GM19193 (cell line): ENCODE results near the gene FCF1.
A peak's percentile ranks its signal among the peaks of the same experiment; 100 is the strongest.

Experiments
- POLR2A ChIP-seq: IDR thresholded peaks from 4 replicates; pipeline ENCODE4 v1.6.1; 2011; ENCODE audit not compliant: insufficient read depth, insufficient read length; ENCODE audit errors: extremely low read depth

FCF1 gene

GRCh38 chr14:74723134-74723533 is 10.2 kb downstream of the FCF1 start:
- TF ChIP-seq POLR2A: no peak

GRCh38 chr14:74732387-74732786 is 19.4 kb downstream of the FCF1 start:
- TF ChIP-seq POLR2A: no peak

GRCh38 chr14:74733221-74733620 is 20.3 kb downstream of the FCF1 start:
- no peak for TF ChIP-seq POLR2A

GRCh38 chr14:74735125-74735524 is 22.2 kb downstream of the FCF1 start:
- TF ChIP-seq POLR2A: no peak

- TF ChIP-seq POLR2A: no peak
Observed at GRCh38 chr14:74737753-74738325, 24.9 kb downstream of the FCF1 start.

- no peak for TF ChIP-seq POLR2A
Observed at GRCh38 chr14:74739293-74740030, 26.5 kb downstream of the FCF1 start.

- TF ChIP-seq POLR2A: no peak
Observed at GRCh38 chr14:74747237-74747636, 34.3 kb downstream of the FCF1 start.

DNA sequence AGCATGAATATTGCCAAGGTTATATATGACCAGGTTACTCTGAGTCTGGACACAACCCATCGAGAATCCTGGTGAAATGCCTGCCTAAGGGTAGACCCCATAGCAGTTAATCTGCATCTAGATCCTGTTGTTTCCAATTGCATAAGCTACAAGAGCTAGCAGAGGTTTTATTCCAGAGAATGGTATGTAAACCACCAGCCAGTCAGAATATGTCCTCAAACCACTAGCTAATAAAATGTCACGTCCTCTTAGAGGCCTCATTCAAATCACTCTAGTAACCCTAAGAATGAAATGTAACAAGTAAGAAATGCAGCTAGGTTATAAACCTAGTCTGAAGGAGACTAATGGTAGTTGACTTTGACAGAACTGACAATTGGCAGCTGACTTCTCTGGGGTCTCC is 41.2 kb downstream of the FCF1 start:
- TF ChIP-seq POLR2A: no peak

- no peak for TF ChIP-seq POLR2A
Observed at GRCh38 chr14:74754899-74755298, 42.0 kb downstream of the FCF1 start.

DNA sequence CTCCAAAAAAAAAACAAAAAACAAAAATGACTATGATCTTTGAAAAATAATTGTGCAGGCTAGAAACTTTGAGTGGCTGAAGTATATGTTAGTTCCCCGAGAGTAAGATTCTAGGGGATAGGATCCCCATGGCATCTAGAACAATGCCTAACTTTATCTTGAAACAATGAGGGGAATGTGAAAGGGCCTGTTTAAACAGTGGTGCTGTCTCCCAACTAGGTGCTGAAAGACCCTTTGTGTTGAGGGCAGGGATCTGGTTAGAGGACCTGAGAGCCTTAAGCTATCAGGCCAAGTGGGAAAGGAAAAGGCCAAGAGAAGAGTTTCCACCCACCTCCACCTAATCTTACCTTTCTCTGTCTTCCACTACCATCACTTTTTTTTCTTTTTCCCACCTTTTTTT is 43.4 kb downstream of the FCF1 start:
- no peak for TF ChIP-seq POLR2A

DNA sequence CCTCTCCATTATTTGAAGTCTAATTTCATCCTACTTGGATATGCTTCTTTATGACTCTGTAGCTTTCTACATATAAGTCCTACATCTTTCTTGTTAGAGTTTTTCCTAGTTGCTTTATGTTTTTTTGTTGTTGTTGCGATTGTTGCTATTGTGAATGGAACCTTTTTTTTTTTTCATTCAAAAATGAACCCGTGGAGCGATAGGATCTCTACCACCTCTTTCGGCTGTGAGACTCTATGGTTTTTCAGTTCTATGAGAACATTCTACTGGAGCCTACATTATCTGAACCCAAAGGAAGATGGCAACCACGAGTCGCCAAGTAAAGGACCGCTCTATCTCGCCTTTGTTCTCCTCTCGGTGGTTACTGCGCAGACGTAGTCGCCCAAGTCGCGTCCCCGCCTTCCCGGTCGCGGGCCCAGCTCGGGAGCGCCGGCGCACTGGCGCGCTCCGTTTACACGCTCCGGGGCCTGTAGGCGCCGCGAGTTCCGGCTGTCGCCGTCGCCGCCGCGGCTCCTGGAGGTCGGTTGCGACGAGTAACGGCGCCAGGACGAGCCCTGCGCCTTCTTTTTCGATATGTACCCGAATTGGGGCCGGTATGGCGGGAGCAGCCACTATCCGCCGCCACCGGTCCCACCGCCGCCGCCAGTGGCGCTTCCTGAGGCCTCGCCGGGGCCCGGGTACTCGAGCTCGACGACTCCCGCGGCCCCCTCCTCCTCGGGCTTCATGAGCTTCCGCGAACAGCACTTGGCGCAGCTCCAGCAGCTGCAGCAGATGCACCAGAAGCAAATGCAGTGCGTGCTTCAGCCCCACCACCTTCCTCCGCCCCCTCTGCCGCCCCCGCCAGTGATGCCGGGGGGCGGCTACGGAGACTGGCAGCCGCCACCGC is 50.2 kb downstream of the FCF1 start, which contains the start of gene YLPM1:
Gene YLPM1 (plus strand): TSS at position 400 of the 886 bp plus-strand sequence. CDS start 174 bp downstream, at position 574.
- peak; percentile 98 for TF ChIP-seq POLR2A

GRCh38 chr14:74763803-74764531 is 51.0 kb downstream of the FCF1 start:
- no peak for TF ChIP-seq POLR2A

GRCh38 chr14:74765721-74766120 is 52.8 kb downstream of the FCF1 start:
- no peak for TF ChIP-seq POLR2A

DNA sequence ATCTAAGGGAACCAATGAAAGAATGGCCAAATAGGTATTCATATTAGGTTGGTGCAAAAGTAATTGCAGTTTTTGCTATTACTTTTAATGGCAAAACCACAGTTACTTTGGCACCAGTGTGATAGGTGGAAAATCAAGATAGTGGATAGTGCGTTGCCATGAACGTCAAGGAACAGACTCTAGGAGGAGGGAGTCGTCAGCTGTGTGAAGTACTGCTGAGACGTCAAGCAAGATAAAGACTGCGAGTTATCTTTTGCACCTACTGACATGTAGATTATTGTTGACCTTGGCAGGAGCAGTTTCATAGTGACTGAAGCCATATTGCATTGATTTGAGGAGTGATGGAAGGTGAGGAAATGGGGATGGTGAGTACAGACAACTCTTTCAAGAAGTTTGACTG is 58.5 kb downstream of the FCF1 start:
- TF ChIP-seq POLR2A: no peak

DNA sequence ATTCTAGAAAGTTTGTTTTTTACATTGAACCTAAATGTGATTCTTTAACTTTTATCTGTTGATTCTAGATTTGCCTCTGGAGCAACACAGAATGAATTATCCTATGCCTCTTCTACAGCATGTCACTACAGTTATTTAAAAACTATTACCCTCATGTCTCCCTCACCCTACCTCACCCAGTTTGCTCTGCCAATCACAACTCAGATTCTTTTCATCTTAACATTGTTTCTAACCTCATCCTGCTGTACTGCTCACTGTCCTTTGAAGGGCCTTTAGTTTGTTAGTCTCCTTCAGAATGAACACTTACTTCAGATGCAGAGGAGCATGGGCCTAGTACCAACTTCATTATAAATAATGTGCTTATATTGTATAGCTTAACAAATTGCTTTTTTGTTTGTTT is 71.7 kb downstream of the FCF1 start:
- TF ChIP-seq POLR2A: no peak

GRCh38 chr14:74785056-74785613 is 72.2 kb downstream of the FCF1 start:
- TF ChIP-seq POLR2A: no peak
